H9 (cell line): ENCODE results near the gene IL18BP. TPM values are rescaled to one million over a fixed set of nuclear protein-coding genes. Genes with fewer than 3 reads are reported as not detected.

ENCODE experiments used
- DNase-seq: peaks from one replicate; pipeline ENCODE4 v3.0.0-alpha.2; 2017
- H2AFZ ChIP-seq: one replicate; pipeline ENCODE4 v1.6.1; 2013; ENCODE audit warnings: mild to moderate bottlenecking, low read length, control low read depth, moderate library complexity
- H2AK5ac ChIP-seq: 2 replicates; pipeline ENCODE4 v1.6.1; 2013; ENCODE audit warnings: low read length, control low read depth, mixed read lengths; ENCODE audit not compliant: insufficient read length
- H2BK120ac ChIP-seq: one replicate; pipeline ENCODE4 v1.6.1; 2013; ENCODE audit warnings: low read depth, mild to moderate bottlenecking, low read length, control low read depth, inconsistent platforms; ENCODE audit not compliant: poor library complexity, severe bottlenecking
- H2BK12ac ChIP-seq: 2 replicates; pipeline ENCODE4 v1.6.1; 2013; ENCODE audit warnings: low read length, control low read depth, mixed read lengths, low read depth; ENCODE audit not compliant: insufficient read length
- H2BK15ac ChIP-seq: 2 replicates; pipeline ENCODE4 v1.6.1; 2013; ENCODE audit warnings: low read depth, low read length, control low read depth
- H2BK20ac ChIP-seq: one replicate; pipeline ENCODE4 v1.6.1; 2013; ENCODE audit warnings: low read depth, mild to moderate bottlenecking, low read length, control low read depth, inconsistent platforms; ENCODE audit not compliant: poor library complexity, severe bottlenecking
- H2BK5ac ChIP-seq: 2 replicates; pipeline ENCODE4 v1.6.1; 2013; ENCODE audit warnings: low read length, control low read depth, mixed read lengths; ENCODE audit not compliant: insufficient read length
- H3K14ac ChIP-seq: 2 replicates; pipeline ENCODE4 v1.6.1; 2013; ENCODE audit warnings: low read length, control low read depth; ENCODE audit not compliant: insufficient read depth
- H3K18ac ChIP-seq: 2 replicates; pipeline ENCODE4 v1.6.1; 2013; ENCODE audit warnings: low read depth, mild to moderate bottlenecking, mixed read lengths, low read length, control low read depth; ENCODE audit not compliant: insufficient read length
- H3K23ac ChIP-seq: 2 replicates; pipeline ENCODE4 v1.6.1; 2013; ENCODE audit warnings: low read length, control low read depth, mixed read lengths, low read depth; ENCODE audit not compliant: insufficient read length
- H3K23me2 ChIP-seq: 2 replicates; pipeline ENCODE4 v1.6.1; 2013; ENCODE audit warnings: low read depth, mild to moderate bottlenecking, mixed read lengths, low read length, control low read depth; ENCODE audit not compliant: insufficient read length, poor library complexity, severe bottlenecking
- H3K27ac ChIP-seq: 2 replicates; pipeline ENCODE4 v1.5.1; 2013; ENCODE audit warnings: low read length, control low read depth, mixed read lengths, low read depth; ENCODE audit not compliant: insufficient read length
- H3K27me3 ChIP-seq: 2 replicates; pipeline ENCODE4 v1.6.1; 2013; ENCODE audit warnings: low read length, control low read depth, inconsistent platforms; ENCODE audit not compliant: insufficient read depth
- H3K4ac ChIP-seq: 2 replicates; pipeline ENCODE4 v1.6.1; 2013; ENCODE audit warnings: low read depth, mild to moderate bottlenecking, control low read depth, inconsistent platforms, low read length, moderate library complexity
- H3K4me1 ChIP-seq: 2 replicates; pipeline ENCODE4 v1.6.1; 2013; ENCODE audit warnings: low read length, control low read depth, inconsistent platforms; ENCODE audit not compliant: insufficient read depth
- H3K4me2 ChIP-seq: 2 replicates; pipeline ENCODE4 v1.6.1; 2013; ENCODE audit warnings: low read length, control low read depth, mixed read lengths; ENCODE audit not compliant: insufficient read length, insufficient read depth
- H3K56ac ChIP-seq: 2 replicates; pipeline ENCODE4 v1.6.1; 2013; ENCODE audit warnings: low read depth, mild to moderate bottlenecking, mixed read lengths, low read length, control low read depth; ENCODE audit not compliant: insufficient read length
- H3K79me1 ChIP-seq: 2 replicates; pipeline ENCODE4 v1.6.1; 2013; ENCODE audit warnings: low read depth, mild to moderate bottlenecking, moderate library complexity, low read length, control low read depth, inconsistent platforms; ENCODE audit not compliant: insufficient read depth, poor library complexity, severe bottlenecking
- H3K79me2 ChIP-seq: 2 replicates; pipeline ENCODE4 v1.6.1; 2013; ENCODE audit warnings: low read length, control low read depth, inconsistent platforms; ENCODE audit not compliant: insufficient read depth
- H3K9ac ChIP-seq: 2 replicates; pipeline ENCODE4 v1.6.1; 2013; ENCODE audit warnings: low read length, control low read depth, mixed read lengths; ENCODE audit not compliant: insufficient read length; ENCODE audit errors: extremely low read depth
- H3K9me3 ChIP-seq: one replicate; pipeline ENCODE4 v1.6.1; 2013; ENCODE audit warnings: low read depth, low read length, inconsistent platforms; ENCODE audit not compliant: control insufficient read depth
- H3T11ph ChIP-seq: one replicate; pipeline ENCODE4 v1.6.1; 2013; ENCODE audit warnings: mild to moderate bottlenecking, low read length, control low read depth, inconsistent platforms
- H4K20me1 ChIP-seq: one replicate; pipeline ENCODE4 v1.6.1; 2013; ENCODE audit not compliant: control insufficient read depth, insufficient read length, insufficient read depth
- H4K5ac ChIP-seq: 2 replicates; pipeline ENCODE4 v1.6.1; 2013; ENCODE audit warnings: low read depth, mild to moderate bottlenecking, mixed read lengths, low read length, control low read depth; ENCODE audit not compliant: insufficient read length
- H4K8ac ChIP-seq: replicated peaks from 2 replicates; pipeline ENCODE4 v1.6.1; 2013; ENCODE audit warnings: low read length, control low read depth, mixed read lengths, low read depth; ENCODE audit not compliant: insufficient read length
- H4K91ac ChIP-seq: 2 replicates; pipeline ENCODE4 v1.6.1; 2013; ENCODE audit warnings: low read depth, mild to moderate bottlenecking, moderate library complexity, mixed read lengths, low read length, control low read depth; ENCODE audit not compliant: insufficient read length
- H3K27ac Mint-ChIP-seq, 3 experiments: 2 replicates in 2 of 3; 3 replicates in 1 of 3; pipeline ENCODE4 v1.8.0; 2020 to 2021; ENCODE audit warnings: mixed read lengths in 3 of 3, mild to moderate bottlenecking in 1 of 3, moderate library complexity in 1 of 3
- H3K27me3 Mint-ChIP-seq: 2 replicates; pipeline ENCODE4 v1.8.0; 2021; ENCODE audit warnings: low read depth, mild to moderate bottlenecking, moderate library complexity, mixed read lengths
- H3K36me3 Mint-ChIP-seq, 3 experiments: 2 replicates in 2 of 3; 3 replicates in 1 of 3; pipeline ENCODE4 v1.8.0; 2020 to 2021; ENCODE audit warnings: low read depth in 3 of 3, mixed read lengths in 3 of 3; ENCODE audit not compliant: insufficient read depth in 1 of 3
- H3K4me1 Mint-ChIP-seq, 2 experiments: 2 replicates each; pipeline ENCODE4 v1.8.0; 2020; ENCODE audit warnings: mixed read lengths in 2 of 2
- H3K4me3 Mint-ChIP-seq, 2 experiments: 2 replicates in 1 of 2; 3 replicates in 1 of 2; pipeline ENCODE4 v1.8.0; 2020 to 2021; ENCODE audit warnings: mild to moderate bottlenecking in 2 of 2, mixed read lengths in 2 of 2, moderate library complexity in 1 of 2
- H3K9me3 Mint-ChIP-seq, 2 experiments: 2 replicates in 1 of 2; 3 replicates in 1 of 2; pipeline ENCODE4 v1.8.0; 2020; ENCODE audit warnings: mild to moderate bottlenecking in 2 of 2, mixed read lengths in 2 of 2, moderate library complexity in 1 of 2
- WGBS: extraction: QIAGEN DNeasy Blood & Tissue Kit; methylation state at CpG from one replicate; pipeline ENCODE4 v1.1.7; 2013; ENCODE audit warnings: missing lambda C conversion rate, low lambda C conversion rate, mixed read lengths; ENCODE audit not compliant: insufficient read length; ENCODE audit errors: extremely low coverage; 5-methylcytosine and 5-hydroxymethylcytosine counted together
- total RNA-seq: library from RNA; stranded (reverse); gene quantifications from 2 replicates; pipeline ENCODE4 v1.2.1, GENCODE V29; 2021
- TF ChIP-seq, protein P1 (sequence below): fragments of 200-600 bp; sonication (generic); conservative IDR thresholded peaks from 3 replicates; pipeline ENCODE4 v1.8.0; 2021; ENCODE audit warnings: antibody characterized with exemption, mild to moderate bottlenecking

The IL18BP gene
- total RNA-seq, 1 experiment from 2014 or later: 10.2 TPM

GRCh38 chr11:72041364-72042063, 42.8 kb downstream of the IL18BP start:
- Histone ChIP-seq H4K5ac (no peak overlapping the region), H4K8ac (no peak overlapping the region), H3K9me3 (no peaks in the 10 kb centered on the region), H3K14ac (peak overlapping the region; percentile 55), H3K79me1 (peaks cover 10% of the 10 kb centered on the region), H3T11ph (no peak overlapping the region), H3K4me1 (peaks cover 9% of the 10 kb centered on the region; the same call in 1 of the 2 replicates), H3K79me2 (peaks cover 12% of the 10 kb centered on the region; the same call in 1 of the 2 replicates), H2BK12ac (no peak overlapping the region), H3K18ac (peak overlapping the region; percentile 59), H3K9ac (peak overlapping the region; percentile 11), H2BK5ac (no peak overlapping the region), H3K23me2 (peaks cover 8% of the 10 kb centered on the region), H3K23ac (no peak overlapping the region), H3K56ac (no peak overlapping the region), H2BK20ac (no peak overlapping the region), H2AFZ (no peak overlapping the region), H4K91ac (no peak overlapping the region), H4K20me1 (no peaks in the 10 kb centered on the region), H3K27ac (no peak overlapping the region), H3K4me2 (peak overlapping the region; percentile 45), H2BK120ac (no peak overlapping the region), H3K4ac (no peak overlapping the region), H2BK15ac (no peak overlapping the region), H3K27me3 (no peaks in the 10 kb centered on the region), H2AK5ac (no peak overlapping the region)
- Mint-ChIP-seq H3K27me3 (no peaks in the 10 kb centered on the region), H3K36me3 (peaks cover 6 to 13% (median 7%) of the 10 kb centered on the region in 3 experiments; a peak in 6 of 7 replicates), H3K27ac (no peak overlapping the region; a peak in 1 of 7 replicates), H3K4me1 (peaks cover 14 to 26% of the 10 kb centered on the region in 2 experiments), H3K9me3 (no peaks in the 10 kb centered on the region), H3K4me3 (no peak overlapping the region)
- TF ChIP-seq, protein P1, sequence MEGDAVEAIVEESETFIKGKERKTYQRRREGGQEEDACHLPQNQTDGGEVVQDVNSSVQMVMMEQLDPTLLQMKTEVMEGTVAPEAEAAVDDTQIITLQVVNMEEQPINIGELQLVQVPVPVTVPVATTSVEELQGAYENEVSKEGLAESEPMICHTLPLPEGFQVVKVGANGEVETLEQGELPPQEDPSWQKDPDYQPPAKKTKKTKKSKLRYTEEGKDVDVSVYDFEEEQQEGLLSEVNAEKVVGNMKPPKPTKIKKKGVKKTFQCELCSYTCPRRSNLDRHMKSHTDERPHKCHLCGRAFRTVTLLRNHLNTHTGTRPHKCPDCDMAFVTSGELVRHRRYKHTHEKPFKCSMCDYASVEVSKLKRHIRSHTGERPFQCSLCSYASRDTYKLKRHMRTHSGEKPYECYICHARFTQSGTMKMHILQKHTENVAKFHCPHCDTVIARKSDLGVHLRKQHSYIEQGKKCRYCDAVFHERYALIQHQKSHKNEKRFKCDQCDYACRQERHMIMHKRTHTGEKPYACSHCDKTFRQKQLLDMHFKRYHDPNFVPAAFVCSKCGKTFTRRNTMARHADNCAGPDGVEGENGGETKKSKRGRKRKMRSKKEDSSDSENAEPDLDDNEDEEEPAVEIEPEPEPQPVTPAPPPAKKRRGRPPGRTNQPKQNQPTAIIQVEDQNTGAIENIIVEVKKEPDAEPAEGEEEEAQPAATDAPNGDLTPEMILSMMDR: no peak
- DNase-seq: peak; percentile 61
- WGBS: no CpG with 5 or more reads among the region's 23 CpGs
